ENCODE results near the gene LRG1.

LRG1 gene

GRCh38 chr19:4493929-4494690 lies 45.7 kb downstream of the LRG1 start:
- DNase-seq (ENCODE audit: low read depth in 2 of 2), result no peak

DNA sequence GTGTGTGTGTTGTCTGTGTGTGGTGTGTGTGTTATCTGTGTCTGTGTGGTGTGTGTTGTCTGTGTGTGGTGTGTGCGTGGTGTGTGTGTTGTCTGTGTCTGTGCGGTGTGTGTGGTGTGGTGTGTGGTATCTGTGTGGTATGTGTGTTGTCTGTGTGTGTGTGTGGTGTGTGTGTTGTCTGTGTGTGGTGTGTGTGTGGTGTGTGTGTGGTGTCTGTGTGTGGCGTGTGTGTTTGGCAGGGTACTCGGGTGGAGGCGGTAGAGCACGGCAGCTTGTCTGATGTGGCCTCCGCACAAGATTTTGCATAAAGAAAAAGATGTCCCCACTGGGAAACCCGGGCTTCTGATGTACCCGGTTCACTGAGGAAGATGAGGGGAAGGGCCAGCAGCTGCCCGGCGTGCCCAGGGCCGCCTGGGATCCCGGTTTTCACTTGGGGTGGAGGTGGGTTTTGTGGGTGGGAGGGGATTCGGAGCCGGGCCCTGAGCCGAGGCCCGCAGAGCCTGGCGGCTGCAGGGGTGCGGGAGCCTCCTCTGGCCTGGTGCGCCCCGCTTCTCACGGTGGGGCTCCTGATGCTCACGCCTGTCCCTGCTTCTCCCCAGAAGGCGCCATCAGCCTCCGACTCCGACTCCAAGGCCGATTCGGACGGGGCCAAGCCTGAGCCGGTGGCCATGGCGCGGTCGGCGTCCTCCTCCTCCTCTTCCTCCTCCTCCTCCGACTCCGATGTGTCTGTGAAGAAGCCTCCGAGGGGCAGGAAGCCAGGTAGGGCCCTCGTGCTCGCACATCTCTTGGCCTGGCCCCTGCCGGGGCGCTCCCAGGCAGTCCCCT lies 46.5 kb downstream of the LRG1 start:
- H3K4me3 ChIP-seq (replicated peaks in 1 of 2; ENCODE audit: low read depth in 2 of 2, low read length in 2 of 2), result no peak overlapping the region
- DNase-seq (ENCODE audit: low read depth in 2 of 2), result no peak
- TF ChIP-seq CTCF (IDR thresholded peaks at IDR 0.05; ENCODE audit: low read depth, low read length), result no peak

More at GRCh38 chr19:4493929-4494690, 45.7 kb downstream of the LRG1 start:
- no peak overlapping the region for H3K4me3 ChIP-seq (replicated peaks in 1 of 2; ENCODE audit: low read depth in 2 of 2, low read length in 2 of 2)
- TF ChIP-seq CTCF (IDR thresholded peaks at IDR 0.05; ENCODE audit: low read depth, low read length), result no peak

DNA sequence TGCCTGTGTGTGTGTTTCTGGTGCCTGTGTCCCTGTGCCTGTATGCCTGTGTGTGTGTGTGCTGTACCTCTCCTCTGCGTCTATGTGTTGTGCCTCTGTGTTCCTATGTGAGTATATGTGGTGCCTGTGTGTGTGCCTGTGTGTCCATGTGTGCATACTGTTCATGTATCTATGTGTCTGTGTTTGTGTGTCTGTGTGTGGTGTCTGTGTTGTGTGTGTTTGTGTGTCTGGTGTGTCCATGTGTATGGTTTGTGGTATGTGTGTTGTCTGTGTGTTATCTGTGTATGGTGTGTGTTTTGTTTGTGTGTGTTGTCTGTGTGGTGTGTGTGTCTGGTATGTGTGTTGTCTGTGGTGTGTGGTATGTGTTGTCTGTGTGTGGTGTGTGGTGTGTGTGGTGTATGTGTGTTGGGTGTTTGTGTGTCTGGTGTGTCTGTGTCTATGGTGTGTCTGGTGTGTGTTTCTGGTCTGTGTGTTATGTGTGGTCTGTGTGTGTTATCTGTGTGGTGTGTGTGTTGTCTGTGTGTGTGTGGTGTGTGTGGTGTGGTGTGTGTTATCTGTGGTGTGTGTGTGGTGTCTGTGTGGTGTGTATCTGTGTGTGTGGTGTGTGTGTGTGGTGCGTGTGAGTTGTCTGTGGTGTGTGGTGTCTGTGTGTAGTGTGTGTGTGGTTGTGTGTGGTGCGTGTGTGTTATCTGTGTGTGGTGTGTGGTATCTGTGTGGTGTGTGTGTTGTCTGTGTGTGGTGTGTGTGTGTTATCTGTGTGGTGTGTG lies 47.3 kb downstream of the LRG1 start:
- no peak for TF ChIP-seq CTCF (IDR thresholded peaks at IDR 0.05; ENCODE audit: low read depth, low read length)
- H3K4me3 ChIP-seq (replicated peaks in 1 of 2; ENCODE audit: low read depth in 2 of 2, low read length in 2 of 2), result no peak overlapping the region
- DNase-seq (ENCODE audit: low read depth in 2 of 2), result no peak

DNA sequence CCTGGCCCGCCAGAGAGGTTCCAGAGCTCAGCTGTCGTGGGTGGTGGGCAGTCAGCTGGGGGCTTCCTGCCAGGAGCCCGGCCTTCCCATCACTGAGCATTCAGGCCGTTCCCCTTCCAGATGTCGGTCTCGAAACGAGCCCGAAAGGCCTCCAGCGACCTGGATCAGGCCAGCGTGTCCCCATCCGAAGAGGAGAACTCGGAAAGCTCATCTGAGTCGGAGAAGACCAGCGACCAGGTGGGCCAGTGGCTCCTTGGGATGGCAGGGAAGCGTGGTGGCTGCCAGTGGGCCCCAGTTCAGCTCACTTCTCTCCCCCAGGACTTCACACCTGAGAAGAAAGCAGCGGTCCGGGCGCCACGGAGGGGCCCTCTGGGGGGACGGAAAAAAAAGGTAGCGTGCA lies 48.4 kb downstream of the LRG1 start:
- no peak overlapping the region for H3K4me3 ChIP-seq (replicated peaks in 1 of 2; ENCODE audit: low read depth in 2 of 2, low read length in 2 of 2)
- TF ChIP-seq CTCF (IDR thresholded peaks at IDR 0.05; ENCODE audit: low read depth, low read length), result no peak
- no peak for DNase-seq (ENCODE audit: low read depth in 2 of 2)

GRCh38 chr19:4488496-4488895 lies 51.3 kb downstream of the LRG1 start:
- DNase-seq (ENCODE audit: low read depth in 2 of 2), result no peak
- H3K4me3 ChIP-seq (replicated peaks in 1 of 2; ENCODE audit: low read depth in 2 of 2, low read length in 2 of 2), result no peak overlapping the region
- TF ChIP-seq CTCF (IDR thresholded peaks at IDR 0.05; ENCODE audit: low read depth, low read length), result no peak

GRCh38 chr19:4487572-4487971 lies 52.3 kb downstream of the LRG1 start:
- DNase-seq (ENCODE audit: low read depth in 2 of 2), result no peak
- no peak overlapping the region for H3K4me3 ChIP-seq (replicated peaks in 1 of 2; ENCODE audit: low read depth in 2 of 2, low read length in 2 of 2)
- TF ChIP-seq CTCF (IDR thresholded peaks at IDR 0.05; ENCODE audit: low read depth, low read length), result no peak
